Activated B cell treated with CpG ODN at 0.5 μM for 24 hours (primary cell): ENCODE results near the gene STARD3NL. TPM values are rescaled to one million over a fixed set of nuclear protein-coding genes. Genes with fewer than 3 reads are reported as not detected.

Source experiments
- ATAC-seq: fragments of 200-7000 bp; cut with Tn5 transposase; one replicate; pipeline ENCODE4 v1.10.0; 2021; ENCODE audit warnings: low read depth, mild to moderate bottlenecking, moderate library complexity
- CTCF ChIA-PET: fragments of 350-600 bp; sonication (Branson Sonifier 250); formaldehyde crosslinking; loops from one replicate; lab custom pipeline; 2021; ENCODE audit warnings: antibody characterized with exemption; lab: Charles Lee
- POLR2A ChIA-PET: fragments of 350-600 bp; sonication (Branson Sonifier 250); formaldehyde crosslinking; loops from one replicate; lab custom pipeline; 2021; ENCODE audit warnings: antibody characterized with exemption; lab: Charles Lee
- DNase-seq: peaks from one replicate; pipeline ENCODE4 v3.0.0; 2022
- H3K27ac Mint-ChIP-seq: one replicate; pipeline ENCODE4 v1.8.0; 2020; ENCODE audit warnings: mixed read lengths
- H3K27me3 Mint-ChIP-seq: one replicate; pipeline ENCODE4 v1.8.0; 2021; ENCODE audit warnings: mixed read lengths
- H3K36me3 Mint-ChIP-seq: one replicate; pipeline ENCODE4 v1.8.0; 2021; ENCODE audit warnings: low read depth, mixed read lengths
- H3K4me1 Mint-ChIP-seq: one replicate; pipeline ENCODE4 v1.8.0; 2021; ENCODE audit warnings: mixed read lengths
- H3K4me3 Mint-ChIP-seq: one replicate; pipeline ENCODE4 v1.8.0; 2020; ENCODE audit warnings: mild to moderate bottlenecking, mixed read lengths
- H3K9me3 Mint-ChIP-seq: one replicate; pipeline ENCODE4 v1.8.0; 2020; ENCODE audit warnings: mixed read lengths
- CTCF ChIP-seq: fragments of 200-600 bp; IDR thresholded peaks from one replicate; pipeline ENCODE4 v1.8.0; 2022; ENCODE audit warnings: antibody characterized with exemption, mild to moderate bottlenecking
- intact Hi-C: fragments of 100-400 bp; cut with micrococcal nuclease; formaldehyde crosslinking; loops from one replicate; pipeline ENCODE4 v1.15.1; 2024
- total RNA-seq: library from RNA; stranded (reverse); gene quantifications from 2 replicates; pipeline ENCODE4 v1.2.3, GENCODE V29; 2022

STARD3NL gene
- total RNA-seq, 1 donor from 2014 or later, result 16.2 TPM

GRCh38 chr7:38273286-38273995, 95.4 kb downstream of the STARD3NL start, which contains the start of gene TARP:
TARP (minus strand) TSS chr7:38273636.
- no peaks in the 10 kb centered on the region for H3K4me1 Mint-ChIP-seq
- no peaks in the 10 kb centered on the region for H3K9me3 Mint-ChIP-seq
- peaks cover 4% of the 10 kb centered on the region for H3K27me3 Mint-ChIP-seq
- H3K4me3 Mint-ChIP-seq, result no peak within 1 kb of the TSS
- no peak for ATAC-seq
- POLR2A ChIA-PET, result no interaction called here
- intact Hi-C loops, result no loop called here
- no peak for DNase-seq
- CTCF ChIA-PET, result no interaction called here
- H3K27ac Mint-ChIP-seq, result no peak within 1 kb of the TSS
- H3K36me3 Mint-ChIP-seq, result no peaks in the 10 kb centered on the region
- TF ChIP-seq CTCF, result no peak

- no peaks in the 10 kb centered on the region for H3K36me3 Mint-ChIP-seq
- intact Hi-C loops, result no loop called here
- peaks cover 4% of the 10 kb centered on the region for H3K27me3 Mint-ChIP-seq
- no peaks in the 10 kb centered on the region for H3K9me3 Mint-ChIP-seq
- H3K4me1 Mint-ChIP-seq, result no peaks in the 10 kb centered on the region
- no peak for TF ChIP-seq CTCF
- ChIA-PET POLR2A (no interaction called here), CTCF (no interaction called here)
- no peak for ATAC-seq
- H3K4me3 Mint-ChIP-seq, result no peak overlapping the region
- DNase-seq, result no peak
- H3K27ac Mint-ChIP-seq, result no peak overlapping the region
Observed at GRCh38 chr7:38274486-38274885, 96.4 kb downstream of the STARD3NL start.

GRCh38 chr7:38274927-38275620, 97.0 kb downstream of the STARD3NL start:
- Mint-ChIP-seq H3K4me1 (no peaks in the 10 kb centered on the region), H3K27me3 (peaks cover 8% of the 10 kb centered on the region), H3K4me3 (no peak overlapping the region), H3K27ac (no peak overlapping the region), H3K9me3 (no peaks in the 10 kb centered on the region), H3K36me3 (no peaks in the 10 kb centered on the region)
- ChIA-PET CTCF (no interaction called here), POLR2A (no interaction called here)
- ATAC-seq (no peak), DNase-seq (no peak)
- intact Hi-C loops, result no loop called here
- no peak for TF ChIP-seq CTCF

GRCh38 chr7:38276096-38276877, 98.2 kb downstream of the STARD3NL start:
- no peak for TF ChIP-seq CTCF
- no peak for DNase-seq
- Mint-ChIP-seq H3K4me1 (no peaks in the 10 kb centered on the region), H3K27ac (no peak overlapping the region), H3K9me3 (no peaks in the 10 kb centered on the region), H3K27me3 (peaks cover 8% of the 10 kb centered on the region), H3K36me3 (no peaks in the 10 kb centered on the region), H3K4me3 (no peak overlapping the region)
- ChIA-PET POLR2A (no interaction called here), CTCF (no interaction called here)
- intact Hi-C loops, result no loop called here
- no peak for ATAC-seq

- TF ChIP-seq CTCF, result no peak
- Mint-ChIP-seq H3K27me3 (peaks cover 11% of the 10 kb centered on the region), H3K27ac (no peak overlapping the region), H3K9me3 (no peaks in the 10 kb centered on the region), H3K4me3 (no peak overlapping the region), H3K4me1 (no peaks in the 10 kb centered on the region), H3K36me3 (no peaks in the 10 kb centered on the region)
- ATAC-seq, result no peak
- POLR2A ChIA-PET, result no interaction called here
- intact Hi-C loops, result no loop called here
- CTCF ChIA-PET, result no interaction called here
- DNase-seq, result no peak
Observed at GRCh38 chr7:38280000-38280399, 102.0 kb downstream of the STARD3NL start.
